Measurements from ENCODE around the gene CDH13. TPM values are rescaled to one million over a fixed set of nuclear protein-coding genes. Genes with fewer than 3 reads are reported as not detected.
A peak's percentile ranks its signal among the peaks of the same experiment; 100 is the strongest.

CDH13 gene
- total and polyA plus RNA-seq, 2 donors (not counting 3 experiments of a cell fraction or from before 2014, with no cell fraction given), result 96.6 to 124 TPM

- H3K79me2 ChIP-seq (ENCODE audit: control insufficient read depth, insufficient read depth, low read length), result no peaks in the 10 kb centered on the region
- H3K4me3 ChIP-seq (replicated peaks in 1 of 3; ENCODE audit: insufficient read depth in 1 of 3, low read depth in 1 of 3, low read length in 3 of 3), result no peak overlapping the region
- ChIA-PET CTCF (interaction anchor here (1.4 to 2.0 kb wide), 2 partner anchors 31 to 98 kb away, joined by 4 to 5 read pairs; no protein-coding TSS in a partner anchor), POLR2A (no interaction called here)
- H2AFZ ChIP-seq (ENCODE audit: low read depth, low read length), result no peak overlapping the region
- DNase-seq (ENCODE audit: low read depth, low spot score), result peak; percentile 17
- H3K36me3 ChIP-seq (ENCODE audit: control insufficient read depth in 2 of 2, extremely low read depth in 1 of 2, insufficient read depth in 2 of 2, low read length in 2 of 2), result no peaks in the 10 kb centered on the region
- no peak overlapping the region for H3K27ac ChIP-seq (ENCODE audit: insufficient read depth, low read depth, low read length)
- no peak overlapping the region for H3K4me2 ChIP-seq (ENCODE audit: insufficient read depth, low read length)
- no peaks in the 10 kb centered on the region for H3K9me3 ChIP-seq (replicated peaks; ENCODE audit: control insufficient read depth, insufficient read depth, low read length)
- H3K9ac ChIP-seq (replicated peaks; ENCODE audit: extremely low read depth, insufficient read depth, low read length), result no peak overlapping the region
- peaks cover under 1% of the 10 kb centered on the region for H4K20me1 ChIP-seq (replicated peaks; ENCODE audit: control insufficient read depth, extremely low read depth, insufficient read depth, low read length)
- intact Hi-C loops (cut with micrococcal nuclease), result no loop called here
- BruUV-seq (replicated peaks), result no TSS peak
- no peak for FAIRE-seq
- TF ChIP-seq CTCF (IDR thresholded peaks at IDR 0.05; ENCODE audit: extremely low read depth in 1 of 2, insufficient read depth in 1 of 2, low read depth in 1 of 2, low read length in 2 of 2), result peak; percentile 10 to 25
- no peak for TF ChIP-seq GATA2 (IDR thresholded peaks at IDR 0.05; ENCODE audit: insufficient read depth, insufficient read length, low read depth, low read length)
- H3K27me3 ChIP-seq (ENCODE audit: control insufficient read depth in 2 of 2, insufficient read depth in 2 of 2, low read length in 2 of 2), result no peaks in the 10 kb centered on the region
- H3K9me1 ChIP-seq (replicated peaks; ENCODE audit: control insufficient read depth, extremely low read depth, insufficient read depth, low read length), result no peaks in the 10 kb centered on the region
- dilution Hi-C loops (cut with MboI; ENCODE audit: extremely low pct_ligation_motif_present, low sequenced_read_pairs), result no loop called here
- H3K4me1 ChIP-seq (ENCODE audit: control insufficient read depth, extremely low read depth, insufficient read depth, low read length), result no peaks in the 10 kb centered on the region
Measured at GRCh38 chr16:82738699-82739098, 111.9 kb downstream of the CDH13 start.

GRCh38 chr16:82741073-82741615 is 114.4 kb downstream of the CDH13 start:
- no peaks in the 10 kb centered on the region for H3K9me3 ChIP-seq (replicated peaks; ENCODE audit: control insufficient read depth, insufficient read depth, low read length)
- no peaks in the 10 kb centered on the region for H4K20me1 ChIP-seq (replicated peaks; ENCODE audit: control insufficient read depth, extremely low read depth, insufficient read depth, low read length)
- peak; percentile 4 for FAIRE-seq
- no peaks in the 10 kb centered on the region for H3K27me3 ChIP-seq (ENCODE audit: control insufficient read depth in 2 of 2, insufficient read depth in 2 of 2, low read length in 2 of 2)
- no peak for TF ChIP-seq GATA2 (IDR thresholded peaks at IDR 0.05; ENCODE audit: insufficient read depth, insufficient read length, low read depth, low read length)
- TF ChIP-seq FOS (IDR thresholded peaks at IDR 0.05; ENCODE audit: borderline replicate concordance, insufficient read depth, low read length), result no peak
- no peak for TF ChIP-seq POLR2AphosphoS5 (IDR thresholded peaks at IDR 0.05; ENCODE audit: insufficient read depth, low read depth, low read length)
- TF ChIP-seq MYC (IDR thresholded peaks at IDR 0.05; ENCODE audit: low read depth, low read length), result no peak
- no peak for TF ChIP-seq JUN (IDR thresholded peaks at IDR 0.05; ENCODE audit: borderline replicate concordance, insufficient read depth, insufficient read length, low read depth)
- no peak for TF ChIP-seq POLR2A (IDR thresholded peaks at IDR 0.05; ENCODE audit: low read depth, low read length)
- TF ChIP-seq EZH2 (IDR thresholded peaks at IDR 0.05; ENCODE audit: borderline replicate concordance, low read depth, low read length, severe bottlenecking), result no peak
- H3K9me1 ChIP-seq (replicated peaks; ENCODE audit: control insufficient read depth, extremely low read depth, insufficient read depth, low read length), result no peaks in the 10 kb centered on the region
- no peak overlapping the region for H3K4me2 ChIP-seq (ENCODE audit: insufficient read depth, low read length)
- no peak overlapping the region for H2AFZ ChIP-seq (ENCODE audit: low read depth, low read length)
- H3K79me2 ChIP-seq (ENCODE audit: control insufficient read depth, insufficient read depth, low read length), result no peaks in the 10 kb centered on the region
- no peak for DNase-seq (ENCODE audit: low read depth, low spot score)
- intact Hi-C loops (cut with micrococcal nuclease) (no loop called here), dilution Hi-C loops (cut with MboI; ENCODE audit: extremely low pct_ligation_motif_present, low sequenced_read_pairs) (no loop called here)
- no peak overlapping the region for H3K9ac ChIP-seq (replicated peaks; ENCODE audit: extremely low read depth, insufficient read depth, low read length)
- no peak overlapping the region for H3K27ac ChIP-seq (ENCODE audit: insufficient read depth, low read depth, low read length)
- no TSS peak for BruUV-seq (replicated peaks)
- ChIA-PET POLR2A (no interaction called here), CTCF (no interaction called here)
- peaks cover 3% of the 10 kb centered on the region for H3K4me1 ChIP-seq (ENCODE audit: control insufficient read depth, extremely low read depth, insufficient read depth, low read length)
- H3K4me3 ChIP-seq (replicated peaks in 1 of 3; ENCODE audit: insufficient read depth in 1 of 3, low read depth in 1 of 3, low read length in 3 of 3), result no peak overlapping the region
- no peaks in the 10 kb centered on the region for H3K36me3 ChIP-seq (ENCODE audit: control insufficient read depth in 2 of 2, extremely low read depth in 1 of 2, insufficient read depth in 2 of 2, low read length in 2 of 2)

Data from endothelial cell of umbilical vein (primary cell).